H9 (cell line): Measurements from ENCODE around the gene KLF6. TPM values are rescaled to one million over a fixed set of nuclear protein-coding genes. Genes with fewer than 3 reads are reported as not detected.

ENCODE experiments used
- DNase-seq: peaks from one replicate; pipeline ENCODE4 v3.0.0-alpha.2; 2017
- H2AFZ ChIP-seq: one replicate; pipeline ENCODE4 v1.6.1; 2013; ENCODE audit warnings: mild to moderate bottlenecking, low read length, control low read depth, moderate library complexity
- H2AK5ac ChIP-seq: 2 replicates; pipeline ENCODE4 v1.6.1; 2013; ENCODE audit warnings: low read length, control low read depth, mixed read lengths; ENCODE audit not compliant: insufficient read length
- H2BK120ac ChIP-seq: one replicate; pipeline ENCODE4 v1.6.1; 2013; ENCODE audit warnings: low read depth, mild to moderate bottlenecking, low read length, control low read depth, inconsistent platforms; ENCODE audit not compliant: poor library complexity, severe bottlenecking
- H2BK12ac ChIP-seq: 2 replicates; pipeline ENCODE4 v1.6.1; 2013; ENCODE audit warnings: low read length, control low read depth, mixed read lengths, low read depth; ENCODE audit not compliant: insufficient read length
- H2BK15ac ChIP-seq: 2 replicates; pipeline ENCODE4 v1.6.1; 2013; ENCODE audit warnings: low read depth, low read length, control low read depth
- H2BK20ac ChIP-seq: one replicate; pipeline ENCODE4 v1.6.1; 2013; ENCODE audit warnings: low read depth, mild to moderate bottlenecking, low read length, control low read depth, inconsistent platforms; ENCODE audit not compliant: poor library complexity, severe bottlenecking
- H2BK5ac ChIP-seq: 2 replicates; pipeline ENCODE4 v1.6.1; 2013; ENCODE audit warnings: low read length, control low read depth, mixed read lengths; ENCODE audit not compliant: insufficient read length
- H3K14ac ChIP-seq: 2 replicates; pipeline ENCODE4 v1.6.1; 2013; ENCODE audit warnings: low read length, control low read depth; ENCODE audit not compliant: insufficient read depth
- H3K18ac ChIP-seq: 2 replicates; pipeline ENCODE4 v1.6.1; 2013; ENCODE audit warnings: low read depth, mild to moderate bottlenecking, mixed read lengths, low read length, control low read depth; ENCODE audit not compliant: insufficient read length
- H3K23ac ChIP-seq: 2 replicates; pipeline ENCODE4 v1.6.1; 2013; ENCODE audit warnings: low read length, control low read depth, mixed read lengths, low read depth; ENCODE audit not compliant: insufficient read length
- H3K23me2 ChIP-seq: 2 replicates; pipeline ENCODE4 v1.6.1; 2013; ENCODE audit warnings: low read depth, mild to moderate bottlenecking, mixed read lengths, low read length, control low read depth; ENCODE audit not compliant: insufficient read length, poor library complexity, severe bottlenecking
- H3K27ac ChIP-seq: 2 replicates; pipeline ENCODE4 v1.5.1; 2013; ENCODE audit warnings: low read length, control low read depth, mixed read lengths, low read depth; ENCODE audit not compliant: insufficient read length
- H3K27me3 ChIP-seq: 2 replicates; pipeline ENCODE4 v1.6.1; 2013; ENCODE audit warnings: low read length, control low read depth, inconsistent platforms; ENCODE audit not compliant: insufficient read depth
- H3K4ac ChIP-seq: 2 replicates; pipeline ENCODE4 v1.6.1; 2013; ENCODE audit warnings: low read depth, mild to moderate bottlenecking, control low read depth, inconsistent platforms, low read length, moderate library complexity
- H3K4me1 ChIP-seq: 2 replicates; pipeline ENCODE4 v1.6.1; 2013; ENCODE audit warnings: low read length, control low read depth, inconsistent platforms; ENCODE audit not compliant: insufficient read depth
- H3K4me2 ChIP-seq: 2 replicates; pipeline ENCODE4 v1.6.1; 2013; ENCODE audit warnings: low read length, control low read depth, mixed read lengths; ENCODE audit not compliant: insufficient read length, insufficient read depth
- H3K56ac ChIP-seq: 2 replicates; pipeline ENCODE4 v1.6.1; 2013; ENCODE audit warnings: low read depth, mild to moderate bottlenecking, mixed read lengths, low read length, control low read depth; ENCODE audit not compliant: insufficient read length
- H3K79me1 ChIP-seq: 2 replicates; pipeline ENCODE4 v1.6.1; 2013; ENCODE audit warnings: low read depth, mild to moderate bottlenecking, moderate library complexity, low read length, control low read depth, inconsistent platforms; ENCODE audit not compliant: insufficient read depth, poor library complexity, severe bottlenecking
- H3K79me2 ChIP-seq: 2 replicates; pipeline ENCODE4 v1.6.1; 2013; ENCODE audit warnings: low read length, control low read depth, inconsistent platforms; ENCODE audit not compliant: insufficient read depth
- H3K9ac ChIP-seq: 2 replicates; pipeline ENCODE4 v1.6.1; 2013; ENCODE audit warnings: low read length, control low read depth, mixed read lengths; ENCODE audit not compliant: insufficient read length; ENCODE audit errors: extremely low read depth
- H3K9me3 ChIP-seq: one replicate; pipeline ENCODE4 v1.6.1; 2013; ENCODE audit warnings: low read depth, low read length, inconsistent platforms; ENCODE audit not compliant: control insufficient read depth
- H3T11ph ChIP-seq: one replicate; pipeline ENCODE4 v1.6.1; 2013; ENCODE audit warnings: mild to moderate bottlenecking, low read length, control low read depth, inconsistent platforms
- H4K20me1 ChIP-seq: one replicate; pipeline ENCODE4 v1.6.1; 2013; ENCODE audit not compliant: control insufficient read depth, insufficient read length, insufficient read depth
- H4K5ac ChIP-seq: 2 replicates; pipeline ENCODE4 v1.6.1; 2013; ENCODE audit warnings: low read depth, mild to moderate bottlenecking, mixed read lengths, low read length, control low read depth; ENCODE audit not compliant: insufficient read length
- H4K8ac ChIP-seq: replicated peaks from 2 replicates; pipeline ENCODE4 v1.6.1; 2013; ENCODE audit warnings: low read length, control low read depth, mixed read lengths, low read depth; ENCODE audit not compliant: insufficient read length
- H4K91ac ChIP-seq: 2 replicates; pipeline ENCODE4 v1.6.1; 2013; ENCODE audit warnings: low read depth, mild to moderate bottlenecking, moderate library complexity, mixed read lengths, low read length, control low read depth; ENCODE audit not compliant: insufficient read length
- H3K27ac Mint-ChIP-seq, 3 experiments: 2 replicates in 2 of 3; 3 replicates in 1 of 3; pipeline ENCODE4 v1.8.0; 2020 to 2021; ENCODE audit warnings: mixed read lengths in 3 of 3, mild to moderate bottlenecking in 1 of 3, moderate library complexity in 1 of 3
- H3K27me3 Mint-ChIP-seq: 2 replicates; pipeline ENCODE4 v1.8.0; 2021; ENCODE audit warnings: low read depth, mild to moderate bottlenecking, moderate library complexity, mixed read lengths
- H3K36me3 Mint-ChIP-seq, 3 experiments: 2 replicates in 2 of 3; 3 replicates in 1 of 3; pipeline ENCODE4 v1.8.0; 2020 to 2021; ENCODE audit warnings: low read depth in 3 of 3, mixed read lengths in 3 of 3; ENCODE audit not compliant: insufficient read depth in 1 of 3
- H3K4me1 Mint-ChIP-seq, 2 experiments: 2 replicates each; pipeline ENCODE4 v1.8.0; 2020; ENCODE audit warnings: mixed read lengths in 2 of 2
- H3K4me3 Mint-ChIP-seq, 2 experiments: 2 replicates in 1 of 2; 3 replicates in 1 of 2; pipeline ENCODE4 v1.8.0; 2020 to 2021; ENCODE audit warnings: mild to moderate bottlenecking in 2 of 2, mixed read lengths in 2 of 2, moderate library complexity in 1 of 2
- H3K9me3 Mint-ChIP-seq, 2 experiments: 2 replicates in 1 of 2; 3 replicates in 1 of 2; pipeline ENCODE4 v1.8.0; 2020; ENCODE audit warnings: mild to moderate bottlenecking in 2 of 2, mixed read lengths in 2 of 2, moderate library complexity in 1 of 2
- CTCF ChIP-seq: fragments of 200-600 bp; sonication (generic); conservative IDR thresholded peaks from 3 replicates; pipeline ENCODE4 v1.8.0; 2021; ENCODE audit warnings: antibody characterized with exemption, mild to moderate bottlenecking
- WGBS: extraction: QIAGEN DNeasy Blood & Tissue Kit; methylation state at CpG from one replicate; pipeline ENCODE4 v1.1.7; 2013; ENCODE audit warnings: missing lambda C conversion rate, low lambda C conversion rate, mixed read lengths; ENCODE audit not compliant: insufficient read length; ENCODE audit errors: extremely low coverage; 5-methylcytosine and 5-hydroxymethylcytosine counted together
- total RNA-seq: library from RNA; stranded (reverse); gene quantifications from 2 replicates; pipeline ENCODE4 v1.2.1, GENCODE V29; 2021

KLF6 gene
- total RNA-seq, 1 experiment from 2014 or later: 19.3 TPM

- Histone ChIP-seq H3K14ac (peak overlapping the region; percentile 79; the same call in 1 of the 2 replicates), H3K23ac (no peak overlapping the region), H3K9me3 (no peaks in the 10 kb centered on the region), H3K79me2 (peaks cover 29% of the 10 kb centered on the region; the same call in 1 of the 2 replicates), H3K27ac (no peak overlapping the region), H2AK5ac (no peak overlapping the region), H4K20me1 (peaks cover 3% of the 10 kb centered on the region), H3K4me2 (peak overlapping the region; percentile 96), H2AFZ (no peak overlapping the region), H3T11ph (no peak overlapping the region), H3K23me2 (peaks cover 22% of the 10 kb centered on the region), H2BK20ac (no peak overlapping the region), H2BK15ac (no peak overlapping the region), H3K4me1 (peaks cover 8% of the 10 kb centered on the region; the same call in 1 of the 2 replicates), H3K18ac (peak overlapping the region; percentile 74), H3K9ac (peak overlapping the region; percentile 86), H3K79me1 (peaks cover 7% of the 10 kb centered on the region), H4K8ac (no peak overlapping the region), H3K27me3 (no peaks in the 10 kb centered on the region), H2BK12ac (no peak overlapping the region), H4K91ac (no peak overlapping the region), H2BK120ac (peak overlapping the region; percentile 91), H3K56ac (no peak overlapping the region), H2BK5ac (no peak overlapping the region), H3K4ac (no peak overlapping the region), H4K5ac (no peak overlapping the region)
- DNase-seq: peak; percentile 53
- Mint-ChIP-seq H3K4me1 (peaks cover 44 to 45% of the 10 kb centered on the region in 2 experiments), H3K36me3 (peaks cover 38 to 54% (median 51%) of the 10 kb centered on the region in 3 experiments), H3K4me3 (peak overlapping the region; percentile 88 to 95), H3K27ac (peak overlapping the region; percentile 96 to 99 (median 98)), H3K9me3 (peaks cover 0 to 5% of the 10 kb centered on the region in 2 experiments; a peak in 3 of 5 replicates), H3K27me3 (no peaks in the 10 kb centered on the region; the same call in none of the 2 replicates)
- no peak for TF ChIP-seq CTCF
- no CpG with 5 or more reads among the region's 12 CpGs for WGBS
Observed at GRCh38 chr10:3783316-3783681, 1.7 kb downstream of the KLF6 start.
